GM19035 (cell line): ENCODE measurements around the gene PGR.
"Not testable (repeated sequence)": the region's sequence is repeated elsewhere in the genome, so short reads cannot be mapped to it uniquely, and the experiment has no call there.

Experiments
- ATAC-seq: cut with Tn5 transposase; IDR thresholded peaks from one replicate; pipeline ENCODE4 v1.9.1; 2021; ENCODE audit not compliant: unreplicated experiment

The PGR gene

DNA sequence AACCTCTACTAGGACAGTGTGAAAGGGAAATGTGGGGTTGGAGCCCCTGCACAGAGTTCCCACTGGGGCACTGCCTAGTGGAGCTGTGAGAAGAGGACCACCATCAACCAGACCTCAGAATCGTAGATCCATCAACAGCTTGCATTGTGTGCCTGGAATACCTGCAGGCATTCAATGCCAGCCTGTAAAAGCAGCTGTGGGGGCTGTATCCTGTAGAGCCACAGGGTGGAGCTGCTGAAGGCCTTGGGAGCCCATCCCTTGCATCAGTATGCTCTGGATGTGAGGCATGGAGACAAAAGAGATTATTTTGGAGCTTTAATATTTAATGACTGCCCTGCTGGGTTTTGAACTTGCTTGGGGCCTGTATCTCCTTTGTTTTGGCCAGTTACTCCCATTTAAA is 46.3 kb downstream of the PGR start:
- ATAC-seq: no peak

DNA sequence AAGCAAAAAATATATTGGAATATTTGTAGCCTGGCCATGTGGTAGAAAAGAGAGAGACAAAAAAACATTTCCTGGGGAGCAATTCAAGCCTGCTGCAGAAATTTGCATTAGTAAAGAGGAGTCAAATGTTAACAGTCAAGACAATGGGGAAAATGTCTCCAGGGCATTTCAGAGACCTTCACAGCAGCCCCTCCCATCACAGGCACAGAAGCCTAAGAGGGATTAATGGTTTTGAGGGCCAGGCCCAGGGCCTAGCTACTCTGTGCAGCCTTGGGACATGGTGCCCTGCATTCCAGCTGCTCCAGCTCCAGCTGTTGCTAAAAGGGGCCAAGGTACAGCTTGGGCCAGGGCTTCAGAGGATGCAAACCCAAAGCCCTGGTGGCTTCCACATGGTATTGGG is 46.8 kb downstream of the PGR start:
- no peak for ATAC-seq

GRCh38 chr11:101063706-101064105 is 65.9 kb downstream of the PGR start:
- no peak for ATAC-seq

DNA sequence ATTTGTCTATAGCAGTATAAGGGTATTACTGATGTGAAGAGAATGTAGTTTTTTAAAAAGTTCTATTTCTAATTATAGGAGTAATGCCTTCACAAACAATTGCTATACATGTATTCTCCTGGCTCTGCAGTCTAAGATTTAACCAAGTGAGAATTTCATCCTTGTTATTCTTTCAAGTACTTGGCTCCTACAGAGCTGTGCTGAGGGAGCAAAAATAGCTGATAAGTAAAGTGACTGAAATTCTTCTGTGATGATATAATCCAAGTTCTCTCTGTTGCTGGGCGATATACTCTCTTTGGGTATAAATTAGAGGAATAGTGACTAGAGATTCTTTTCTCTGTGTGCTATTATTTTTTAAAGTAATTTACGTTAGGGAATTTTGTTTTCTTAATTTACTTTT is 68.0 kb downstream of the PGR start:
- no peak for ATAC-seq

GRCh38 chr11:101059331-101059730 is 70.3 kb downstream of the PGR start:
- no peak for ATAC-seq

DNA sequence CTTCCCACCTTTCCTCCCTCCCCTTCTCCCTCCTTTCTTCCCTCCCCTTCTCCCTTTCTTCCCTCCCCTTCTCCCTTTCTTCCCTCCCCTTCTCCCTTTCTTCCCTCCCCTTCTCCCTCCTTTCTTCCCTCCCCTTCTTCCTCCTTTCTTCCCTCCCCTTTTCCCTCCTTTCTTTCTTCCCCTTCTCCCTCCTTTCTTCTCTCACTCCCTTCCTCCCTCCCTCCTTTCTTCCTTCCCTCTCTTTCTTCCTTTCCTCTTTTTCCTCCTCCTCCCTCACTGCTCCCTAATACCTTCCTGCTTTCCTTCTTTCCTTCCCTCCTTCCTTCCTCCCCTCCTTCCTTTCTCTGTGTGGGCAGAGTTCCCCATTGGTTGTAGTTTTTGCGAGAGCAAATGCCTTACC is 76.1 kb downstream of the PGR start:
- no peak for ATAC-seq

GRCh38 chr11:101051677-101052076 is 77.9 kb downstream of the PGR start:
- no peak for ATAC-seq

GRCh38 chr11:101049813-101050212 is 79.8 kb downstream of the PGR start:
- ATAC-seq: no peak

DNA sequence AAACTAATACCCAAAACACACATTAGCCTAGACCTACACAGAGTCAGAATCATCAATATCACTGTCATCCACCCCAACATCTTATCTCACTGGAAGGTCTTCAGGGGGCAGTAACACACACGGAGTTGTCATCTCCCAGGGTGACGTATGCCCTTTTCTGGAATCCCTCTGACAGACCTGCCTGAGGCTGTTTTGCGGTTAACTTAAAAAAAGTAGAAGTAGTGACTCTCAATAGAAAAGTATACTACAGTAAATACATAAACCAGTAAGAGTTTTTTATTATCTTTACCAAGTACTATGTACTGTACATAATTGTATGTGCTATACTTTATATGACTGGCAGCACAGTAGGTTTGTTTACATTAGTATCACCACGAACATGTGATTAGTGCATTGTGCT is 80.5 kb downstream of the PGR start:
- ATAC-seq: no peak

DNA sequence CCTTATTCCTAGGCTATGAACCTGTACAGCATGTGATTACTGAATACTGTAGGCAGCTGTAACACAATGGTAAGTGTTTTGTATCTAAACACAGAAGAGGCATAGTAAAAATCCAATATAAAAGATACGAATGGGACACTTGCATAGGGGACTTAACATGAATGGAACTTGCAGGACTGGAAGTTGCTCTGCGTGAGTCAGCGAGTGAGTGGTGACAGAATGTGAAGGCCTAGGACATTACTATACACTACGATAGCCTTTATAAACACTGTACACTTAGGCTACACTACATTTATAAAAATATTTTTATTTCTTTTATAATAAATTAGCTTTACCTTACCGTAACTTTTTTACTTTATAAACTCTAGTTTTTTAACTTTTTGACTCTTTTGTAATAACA is 81.1 kb downstream of the PGR start:
- ATAC-seq: no peak

DNA sequence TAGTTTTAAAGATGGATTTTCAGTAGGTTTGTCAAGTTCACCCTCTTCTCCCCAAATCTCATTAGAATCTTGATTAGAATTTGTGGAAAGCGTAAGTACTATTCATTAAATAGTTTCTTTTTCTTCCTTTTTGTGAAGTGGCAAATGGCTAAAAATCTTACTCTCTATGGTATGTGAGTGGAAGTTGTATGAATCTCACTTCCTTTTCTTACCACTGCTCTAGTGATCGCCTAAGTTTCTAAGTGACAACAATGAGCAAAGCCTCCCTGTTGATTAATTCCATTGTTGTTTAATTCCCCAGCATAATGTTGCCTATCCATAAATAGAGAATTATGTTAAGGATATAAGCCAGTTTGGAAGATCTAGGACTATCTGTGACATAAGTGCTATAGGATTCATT is 82.7 kb downstream of the PGR start:
- no peak for ATAC-seq

DNA sequence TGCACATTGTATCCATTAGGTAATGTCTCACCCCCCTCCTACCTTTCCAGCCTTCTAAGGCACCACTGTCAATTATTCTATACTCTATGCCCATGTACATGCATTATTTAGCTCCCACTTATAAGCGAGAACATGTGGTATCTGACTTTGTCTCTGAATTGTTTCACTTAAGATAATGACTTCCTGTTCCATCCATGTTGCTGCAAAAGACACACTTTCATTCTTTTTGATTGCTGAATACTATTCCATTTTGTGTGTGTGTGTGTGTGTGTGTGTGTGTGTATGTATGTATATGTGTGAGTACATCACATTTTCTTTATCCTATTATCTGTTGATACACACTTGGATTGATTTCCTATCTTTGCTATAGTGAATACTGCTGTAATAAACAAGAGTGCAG is 84.2 kb downstream of the PGR start:
- ATAC-seq: no peak

DNA sequence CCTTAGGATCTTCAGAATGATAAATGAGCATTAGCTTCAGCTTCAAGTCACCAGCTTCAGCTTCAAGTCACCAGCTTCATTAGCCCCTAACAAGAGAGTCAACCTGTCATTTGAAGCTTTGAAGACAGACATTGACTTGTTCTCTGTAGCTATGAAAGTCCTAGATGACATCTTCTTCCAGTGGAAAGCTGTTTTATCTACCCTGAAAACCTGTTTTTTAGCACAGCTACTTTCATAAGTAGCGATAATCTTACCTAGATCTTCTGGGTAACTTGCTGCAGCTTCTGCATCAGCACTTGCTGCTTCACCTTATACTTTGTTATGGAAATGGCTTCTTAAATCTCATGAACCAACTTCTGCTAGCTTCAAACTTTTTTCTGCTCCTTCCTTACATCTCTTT is 85.7 kb downstream of the PGR start:
- no peak for ATAC-seq

DNA sequence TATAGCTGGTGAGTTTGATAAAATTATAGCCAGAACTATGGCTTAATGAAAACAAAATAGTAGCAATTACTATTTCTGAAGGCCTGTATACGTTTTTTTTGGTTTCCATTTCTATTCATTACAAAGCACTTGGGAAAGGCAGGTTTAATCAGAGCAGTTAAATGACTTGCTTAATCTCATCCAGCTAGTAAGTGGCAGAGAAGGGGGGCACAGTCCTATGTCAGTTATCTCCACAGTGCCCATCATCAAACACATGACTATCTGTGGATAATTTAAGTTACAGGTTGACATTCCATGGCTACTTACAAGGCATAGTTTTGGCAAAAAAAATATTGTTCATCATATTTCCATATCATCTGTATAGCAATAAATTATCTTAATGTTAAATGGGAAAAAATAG is 93.7 kb downstream of the PGR start:
- ATAC-seq: no peak

GRCh38 chr11:101034076-101034475 is 95.5 kb downstream of the PGR start:
- no peak for ATAC-seq

DNA sequence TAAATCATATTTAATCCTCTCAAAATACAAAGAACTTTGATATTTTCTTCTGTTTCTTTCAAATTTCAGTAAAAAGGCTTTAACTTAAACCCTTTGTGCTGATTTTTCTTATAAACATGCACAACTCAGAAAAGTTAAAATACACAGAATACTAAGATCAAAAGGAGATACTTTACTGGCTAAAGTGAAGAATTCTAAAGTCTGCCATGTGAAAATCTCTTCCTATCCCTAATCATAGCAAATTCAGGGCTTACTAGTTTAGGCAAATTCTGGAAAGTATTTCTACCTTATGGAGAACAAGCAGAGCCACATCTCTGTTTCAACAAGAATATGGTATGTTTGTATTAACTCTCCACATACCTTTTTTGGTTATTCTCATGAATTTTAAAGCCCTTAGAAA is 96.6 kb downstream of the PGR start:
- no peak for ATAC-seq

- no peak for ATAC-seq
These were observed 97.9 kb downstream of the PGR start for GRCh38 chr11:101031713-101032112.

GRCh38 chr11:101030692-101031091 is 98.9 kb downstream of the PGR start:
- ATAC-seq: no peak

DNA sequence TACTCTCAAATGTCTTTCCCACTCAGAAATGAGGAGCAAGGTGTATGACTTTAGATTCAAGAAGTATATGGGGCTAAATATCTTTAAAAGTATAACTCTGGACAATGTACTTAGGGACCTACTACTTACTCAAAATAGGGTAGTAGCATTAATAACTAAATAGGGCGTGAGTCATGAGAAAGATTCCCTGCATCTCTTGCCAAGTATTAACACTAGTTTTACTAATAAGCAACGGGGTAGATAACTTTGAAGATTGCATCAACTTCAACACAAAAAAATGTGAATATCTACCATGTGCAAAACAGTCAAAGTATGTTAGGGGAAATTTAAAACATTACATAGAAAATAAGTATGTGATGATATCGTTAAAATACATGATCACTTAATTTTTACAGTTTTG is 99.6 kb downstream of the PGR start:
- no peak for ATAC-seq

- no peak for ATAC-seq
These were observed 101.0 kb downstream of the PGR start for GRCh38 chr11:101028644-101029043.

GRCh38 chr11:101022256-101022655 is 107.4 kb downstream of the PGR start:
- no peak for ATAC-seq

- no peak for ATAC-seq
These were observed 109.7 kb downstream of the PGR start for GRCh38 chr11:101019870-101020269.

DNA sequence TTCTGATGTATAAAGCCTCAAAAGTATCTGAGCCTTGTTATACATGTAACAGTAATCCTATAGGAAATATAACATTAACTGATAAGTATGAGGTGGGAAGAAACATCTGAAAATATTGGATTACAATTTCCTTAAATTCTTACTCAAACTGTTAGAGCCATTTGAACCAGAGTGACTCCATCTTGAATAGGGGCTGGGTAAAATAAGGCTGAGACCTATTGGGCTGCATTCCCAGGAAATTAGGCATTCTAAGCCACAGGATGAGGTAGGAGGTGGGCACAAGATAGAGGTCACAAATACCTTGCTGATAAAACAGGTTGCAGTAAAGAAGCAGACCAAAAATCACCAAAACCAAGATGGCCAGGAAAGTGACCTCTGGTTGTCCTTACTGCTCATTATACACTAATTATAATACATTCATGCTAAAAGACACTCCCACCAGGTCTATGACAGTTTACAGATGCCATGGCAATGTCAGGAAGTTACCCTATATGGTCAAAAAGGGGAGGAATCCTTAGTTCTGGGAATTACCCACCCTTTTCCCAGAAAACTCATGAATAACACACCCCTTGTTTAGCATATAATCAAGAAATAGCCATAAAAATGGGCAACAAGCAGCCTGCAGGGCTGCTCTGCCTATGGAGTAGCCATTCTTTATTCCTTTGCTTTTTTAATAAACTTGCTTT is 114.9 kb downstream of the PGR start:
- no peak for ATAC-seq

GRCh38 chr11:101013702-101014101 is 115.9 kb downstream of the PGR start:
- ATAC-seq: not testable (repeated sequence)
